HG03108 (cell line): ENCODE results near the gene SKIL.

ENCODE experiments used
- ATAC-seq: cut with Tn5 transposase; IDR thresholded peaks from one replicate; pipeline ENCODE4 v1.9.1; 2021; ENCODE audit warnings: moderate library complexity; ENCODE audit not compliant: unreplicated experiment

Gene SKIL

GRCh38 chr3:170346481-170347392, 10.8 kb upstream of the SKIL start:
- ATAC-seq: no peak

- ATAC-seq: peak; percentile 67
These were observed 6.8 kb upstream of the SKIL start for GRCh38 chr3:170350515-170351413.

- ATAC-seq: peak; percentile 12
These were observed 4.6 kb upstream of the SKIL start for GRCh38 chr3:170352936-170353335.

GRCh38 chr3:170353485-170353884, 4.0 kb upstream of the SKIL start:
- ATAC-seq: no peak

GRCh38 chr3:170354760-170355159, 2.8 kb upstream of the SKIL start:
- ATAC-seq: no peak

GRCh38 chr3:170355738-170356595, 1.5 kb upstream of the SKIL start:
- ATAC-seq: peak; percentile 15

GRCh38 chr3:170356596-170357175, 829 bp upstream of the SKIL start:
- ATAC-seq: peak; percentile 41

- ATAC-seq: peak; percentile 10
These were observed 811 bp downstream of the SKIL start for GRCh38 chr3:170358042-170359010.

GRCh38 chr3:170359178-170359704, 1.7 kb downstream of the SKIL start:
- no peak for ATAC-seq

- no peak for ATAC-seq
These were observed 3.0 kb downstream of the SKIL start for GRCh38 chr3:170360466-170360865.

- no peak for ATAC-seq
These were observed 3.4 kb downstream of the SKIL start for GRCh38 chr3:170360916-170361315.

GRCh38 chr3:170361711-170362110, 4.2 kb downstream of the SKIL start:
- ATAC-seq: no peak

- ATAC-seq: no peak
These were observed 6.0 kb downstream of the SKIL start for GRCh38 chr3:170363471-170363994.

GRCh38 chr3:170364965-170365364, 7.5 kb downstream of the SKIL start:
- ATAC-seq: no peak

GRCh38 chr3:170367797-170368196, 10.3 kb downstream of the SKIL start:
- ATAC-seq: peak; percentile 41

GRCh38 chr3:170368921-170369320, 11.4 kb downstream of the SKIL start:
- ATAC-seq: no peak

GRCh38 chr3:170372190-170372879, 14.8 kb downstream of the SKIL start:
- ATAC-seq: no peak

- ATAC-seq: no peak
These were observed 26.1 kb downstream of the SKIL start for GRCh38 chr3:170383567-170383966.
